Activated CD8-positive, alpha-beta memory T cell treated with anti-CD3 and anti-CD28 coated beads, Interleukin-2, amount 50 U/mL, for 48 hours (primary cell): ENCODE results near the gene TGFBRAP1.
A peak's percentile ranks its signal among the peaks of the same experiment; 100 is the strongest.

Experiments used
- DNase-seq: peaks from one replicate; pipeline ENCODE4 v3.0.0-alpha.2; 2020

The TGFBRAP1 gene

GRCh38 chr2:105329561-105330495, at the start of gene TGFBRAP1:
Gene TGFBRAP1 (minus strand): TSS chr2:105329735. CDS start chr2:105308301, 21,434 bp downstream.
- peak; percentile 82 for DNase-seq

- no peak for DNase-seq
Measured at GRCh38 chr2:105378921-105379383, 49.4 kb upstream of the TGFBRAP1 start.

DNA sequence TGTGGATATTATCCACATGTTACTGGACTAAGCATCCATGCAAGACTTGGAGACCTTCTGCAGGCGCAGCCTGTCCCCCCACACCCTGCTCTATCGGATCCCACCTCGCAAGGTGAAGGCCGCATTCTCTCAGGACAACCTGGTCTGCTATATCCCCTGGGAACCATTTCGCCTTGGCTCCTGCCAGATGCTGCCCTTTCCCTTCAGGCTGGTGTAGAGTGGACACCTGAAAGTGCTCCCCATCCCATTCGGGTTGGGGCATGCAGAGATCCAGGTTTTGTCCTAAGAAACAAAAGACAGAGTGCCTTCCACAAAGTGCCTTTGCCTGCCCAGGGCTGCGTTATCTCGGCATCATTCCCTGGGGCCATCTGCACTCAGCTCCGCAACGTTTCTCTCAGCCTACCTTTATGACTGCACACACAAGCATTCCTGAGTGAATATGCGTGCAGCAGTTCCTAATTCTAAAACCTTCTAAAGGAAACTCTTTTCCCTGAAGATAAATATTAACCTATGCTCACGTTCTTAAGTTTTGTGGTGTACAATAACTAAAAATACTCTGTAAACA, 48.8 kb upstream of the TGFBRAP1 start:
- no peak for DNase-seq

GRCh38 chr2:105377871-105378270, 48.3 kb upstream of the TGFBRAP1 start:
- no peak for DNase-seq

GRCh38 chr2:105376789-105377240, 47.3 kb upstream of the TGFBRAP1 start:
- no peak for DNase-seq

DNA sequence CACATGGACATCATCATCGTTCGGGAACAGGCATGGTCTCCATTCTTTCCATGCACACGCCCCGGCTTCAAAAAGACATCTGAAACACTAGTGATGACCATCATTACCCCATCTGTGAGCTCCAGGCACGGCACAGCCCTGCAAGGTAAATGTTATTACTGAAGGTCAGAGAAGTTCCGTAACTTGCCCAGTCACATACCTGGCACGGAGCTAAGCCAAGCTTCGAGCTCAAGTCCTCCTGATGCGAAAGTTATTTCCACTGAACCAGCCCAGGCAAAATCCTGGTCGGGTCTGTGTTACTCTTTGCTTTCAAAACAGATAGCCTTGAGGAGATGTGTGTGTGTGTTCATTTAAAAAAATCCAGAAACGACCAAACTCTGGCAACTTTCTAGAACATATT, 46.5 kb upstream of the TGFBRAP1 start:
- DNase-seq: no peak

- no peak for DNase-seq
Measured at GRCh38 chr2:105375001-105375561, 45.5 kb upstream of the TGFBRAP1 start.

GRCh38 chr2:105373895-105374401, 44.4 kb upstream of the TGFBRAP1 start:
- no peak for DNase-seq

GRCh38 chr2:105373344-105373781, 43.8 kb upstream of the TGFBRAP1 start:
- DNase-seq: no peak

GRCh38 chr2:105371810-105372209, 42.3 kb upstream of the TGFBRAP1 start:
- DNase-seq: no peak

- DNase-seq: no peak
Measured at GRCh38 chr2:105371156-105371555, 41.6 kb upstream of the TGFBRAP1 start.

GRCh38 chr2:105369777-105370690, 40.5 kb upstream of the TGFBRAP1 start:
- DNase-seq: peak; percentile 91

- no peak for DNase-seq
Measured at GRCh38 chr2:105368759-105369408, 39.3 kb upstream of the TGFBRAP1 start.

GRCh38 chr2:105365206-105365605, 35.7 kb upstream of the TGFBRAP1 start:
- DNase-seq: no peak

DNA sequence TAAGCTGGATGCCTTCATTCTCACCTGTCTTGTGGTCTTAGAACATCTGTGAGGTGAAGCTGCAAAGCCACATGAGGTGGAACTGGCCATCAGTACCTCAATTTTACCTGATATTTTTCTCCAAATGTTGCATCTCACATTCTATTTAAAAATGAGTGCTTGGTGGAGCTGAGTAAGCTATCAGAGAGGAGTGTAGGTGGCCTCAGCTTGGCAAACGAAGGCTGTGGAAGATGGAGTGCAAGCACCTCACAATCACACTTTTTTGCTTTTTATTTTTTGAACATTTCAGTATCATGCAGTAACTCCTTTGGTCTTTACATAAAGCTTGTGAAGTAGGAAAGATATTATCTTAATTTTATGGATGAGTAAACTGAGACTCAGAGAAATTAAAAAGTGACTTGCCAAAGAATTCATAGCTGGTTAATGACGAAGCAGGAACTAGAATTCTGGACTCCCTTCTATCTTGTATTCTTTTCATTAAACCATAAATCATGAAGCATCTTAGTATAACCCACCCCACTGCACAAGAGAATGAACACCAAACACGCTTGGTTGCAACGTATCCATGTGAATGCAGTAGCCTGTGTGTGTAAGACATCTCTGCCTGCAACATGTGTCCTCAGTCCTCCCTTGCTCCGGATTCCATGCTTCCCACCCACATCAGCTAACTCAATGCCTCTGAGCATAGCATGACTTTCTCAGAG, 35.1 kb upstream of the TGFBRAP1 start:
- no peak for DNase-seq

DNA sequence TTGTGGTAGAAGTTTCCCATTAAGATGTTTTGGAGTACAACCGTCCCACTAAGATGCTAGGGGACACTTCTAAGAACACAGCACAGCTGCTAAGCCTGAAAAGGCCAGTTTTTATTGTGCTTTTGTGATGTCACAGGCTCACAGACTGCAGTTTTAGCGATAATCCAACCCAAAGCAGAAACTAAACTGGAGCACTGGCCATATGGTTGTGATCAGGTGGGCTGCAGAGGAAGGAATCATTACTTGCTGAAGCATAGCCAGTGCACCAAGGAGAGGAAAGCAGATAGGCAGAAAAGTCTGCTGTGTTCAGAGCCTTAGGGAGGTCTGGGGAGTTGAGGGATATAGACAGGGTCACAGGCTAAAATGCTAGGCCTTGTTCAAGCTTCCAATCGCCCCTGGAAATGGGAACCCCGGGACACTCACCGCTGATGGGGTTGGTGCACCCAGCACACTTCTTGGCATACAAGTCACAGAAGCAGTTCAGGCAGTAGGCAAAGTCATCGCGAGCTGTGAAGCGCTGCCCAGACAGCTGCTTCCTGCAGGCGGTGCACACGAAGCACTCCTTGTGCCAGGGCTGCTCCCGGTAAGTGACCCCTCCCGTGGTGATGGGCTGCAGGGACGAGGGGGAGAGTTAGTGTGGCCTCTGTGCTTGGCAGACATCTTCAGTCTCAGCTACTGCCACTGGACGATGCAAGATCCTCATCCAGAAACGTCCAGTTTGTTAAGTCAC, 33.5 kb upstream of the TGFBRAP1 start:
- DNase-seq: no peak

DNA sequence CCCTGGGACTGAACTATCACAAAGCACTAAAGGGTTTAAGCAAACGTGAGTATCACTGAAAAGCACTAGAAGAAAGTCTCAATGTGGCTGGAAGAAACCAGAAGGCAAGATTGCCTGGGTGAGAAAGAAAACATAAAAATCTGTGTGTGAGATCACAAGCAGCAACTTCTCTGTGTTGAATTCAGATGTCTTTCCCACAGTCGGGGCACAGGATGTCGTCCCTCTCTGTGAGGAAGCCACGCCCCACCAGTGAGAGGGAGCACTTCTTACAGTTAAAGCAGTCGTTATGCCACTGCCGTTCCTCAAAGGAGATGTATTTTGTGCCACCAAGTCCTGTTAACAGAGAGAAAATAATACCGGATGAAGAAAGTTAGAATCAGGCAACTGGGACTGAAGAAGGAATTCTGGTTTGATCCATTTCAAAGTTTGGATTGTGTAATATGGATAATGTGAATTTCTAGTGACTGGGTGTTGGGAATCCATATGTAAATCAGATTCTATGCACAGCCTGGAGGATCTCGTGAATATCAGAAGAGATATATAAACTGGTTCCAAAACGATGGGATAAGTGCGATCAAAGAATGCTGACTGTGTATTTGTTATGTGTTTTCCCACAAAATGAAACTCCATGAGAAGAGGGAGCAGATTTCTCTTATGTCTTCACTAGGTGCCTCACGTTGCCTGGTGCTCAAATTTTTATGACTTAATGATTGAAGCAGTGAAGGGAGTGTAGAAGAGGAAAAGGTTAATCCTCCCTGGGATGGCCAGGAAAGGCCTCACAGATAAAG, 31.8 kb upstream of the TGFBRAP1 start:
- DNase-seq: no peak

GRCh38 chr2:105358593-105358992, 29.1 kb upstream of the TGFBRAP1 start:
- DNase-seq: no peak

GRCh38 chr2:105357122-105357521, 27.6 kb upstream of the TGFBRAP1 start:
- DNase-seq: no peak
